Measurements from ENCODE around the gene AHRR. TPM values are rescaled to one million over a fixed set of nuclear protein-coding genes. Genes with fewer than 3 reads are reported as not detected.

The AHRR gene
- total RNA-seq, 1 donor from 2014 or later: 0.29 TPM

DNA sequence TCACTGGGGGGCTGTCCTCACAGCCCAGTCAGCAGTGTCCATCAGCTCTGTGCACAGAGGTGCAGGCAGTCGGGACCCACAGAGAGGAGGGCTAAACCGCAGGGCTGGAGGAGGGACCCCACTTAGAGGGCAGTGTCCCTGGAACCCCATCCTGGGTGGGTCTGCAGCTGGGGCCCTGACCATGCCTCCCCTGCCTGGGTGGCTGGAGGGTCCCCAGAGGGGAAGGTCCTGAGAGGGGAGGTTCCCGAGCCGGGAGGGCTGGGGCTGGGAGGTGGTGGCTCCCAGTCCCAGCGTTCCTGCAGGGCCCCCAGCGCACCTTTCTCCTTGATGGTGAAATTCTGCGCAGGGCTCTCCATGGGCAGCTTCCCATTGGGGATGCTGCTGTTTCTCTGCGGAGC, 154.2 kb downstream of the AHRR start:
- TF ChIP-seq, protein P1, sequence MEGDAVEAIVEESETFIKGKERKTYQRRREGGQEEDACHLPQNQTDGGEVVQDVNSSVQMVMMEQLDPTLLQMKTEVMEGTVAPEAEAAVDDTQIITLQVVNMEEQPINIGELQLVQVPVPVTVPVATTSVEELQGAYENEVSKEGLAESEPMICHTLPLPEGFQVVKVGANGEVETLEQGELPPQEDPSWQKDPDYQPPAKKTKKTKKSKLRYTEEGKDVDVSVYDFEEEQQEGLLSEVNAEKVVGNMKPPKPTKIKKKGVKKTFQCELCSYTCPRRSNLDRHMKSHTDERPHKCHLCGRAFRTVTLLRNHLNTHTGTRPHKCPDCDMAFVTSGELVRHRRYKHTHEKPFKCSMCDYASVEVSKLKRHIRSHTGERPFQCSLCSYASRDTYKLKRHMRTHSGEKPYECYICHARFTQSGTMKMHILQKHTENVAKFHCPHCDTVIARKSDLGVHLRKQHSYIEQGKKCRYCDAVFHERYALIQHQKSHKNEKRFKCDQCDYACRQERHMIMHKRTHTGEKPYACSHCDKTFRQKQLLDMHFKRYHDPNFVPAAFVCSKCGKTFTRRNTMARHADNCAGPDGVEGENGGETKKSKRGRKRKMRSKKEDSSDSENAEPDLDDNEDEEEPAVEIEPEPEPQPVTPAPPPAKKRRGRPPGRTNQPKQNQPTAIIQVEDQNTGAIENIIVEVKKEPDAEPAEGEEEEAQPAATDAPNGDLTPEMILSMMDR (conservative IDR thresholded peaks at IDR 0.05; ENCODE audit: low read depth, low read length): no peak
- H3K4me3 ChIP-seq (ENCODE audit: low read depth, low read length): no peak overlapping the region
- no peak for DNase-seq (ENCODE audit: low read depth)

- DNase-seq (ENCODE audit: low read depth): no peak
- no peak overlapping the region for H3K4me3 ChIP-seq (ENCODE audit: low read depth, low read length)
- TF ChIP-seq, protein P1 (conservative IDR thresholded peaks at IDR 0.05; ENCODE audit: low read depth, low read length): no peak
These were observed 154.7 kb downstream of the AHRR start for GRCh38 chr5:476102-476813.

DNA sequence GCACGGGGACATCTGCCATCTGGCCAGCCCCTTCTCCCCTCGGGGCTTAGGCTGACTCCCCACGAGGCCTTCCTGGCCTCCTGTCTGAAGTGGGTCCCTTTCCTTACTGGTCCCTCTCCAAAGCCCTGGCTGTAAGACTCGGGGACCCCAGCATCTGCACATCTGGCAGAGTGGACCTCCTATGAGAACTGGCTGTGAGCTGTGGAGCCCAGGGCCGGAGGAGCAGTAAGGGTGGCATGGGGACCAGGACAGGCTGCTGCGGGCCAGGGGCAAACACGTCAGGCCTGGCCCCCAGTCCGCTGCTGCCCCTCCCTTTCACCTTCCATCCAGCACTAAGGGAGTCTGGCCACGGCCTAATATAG, 155.3 kb downstream of the AHRR start:
- no peak overlapping the region for H3K4me3 ChIP-seq (ENCODE audit: low read depth, low read length)
- no peak for DNase-seq (ENCODE audit: low read depth)
- TF ChIP-seq, protein P1 (conservative IDR thresholded peaks at IDR 0.05; ENCODE audit: low read depth, low read length): no peak

GRCh38 chr5:477247-477646, 155.7 kb downstream of the AHRR start:
- TF ChIP-seq, protein P1 (conservative IDR thresholded peaks at IDR 0.05; ENCODE audit: low read depth, low read length): no peak
- H3K4me3 ChIP-seq (ENCODE audit: low read depth, low read length): no peak overlapping the region
- DNase-seq (ENCODE audit: low read depth): no peak

DNA sequence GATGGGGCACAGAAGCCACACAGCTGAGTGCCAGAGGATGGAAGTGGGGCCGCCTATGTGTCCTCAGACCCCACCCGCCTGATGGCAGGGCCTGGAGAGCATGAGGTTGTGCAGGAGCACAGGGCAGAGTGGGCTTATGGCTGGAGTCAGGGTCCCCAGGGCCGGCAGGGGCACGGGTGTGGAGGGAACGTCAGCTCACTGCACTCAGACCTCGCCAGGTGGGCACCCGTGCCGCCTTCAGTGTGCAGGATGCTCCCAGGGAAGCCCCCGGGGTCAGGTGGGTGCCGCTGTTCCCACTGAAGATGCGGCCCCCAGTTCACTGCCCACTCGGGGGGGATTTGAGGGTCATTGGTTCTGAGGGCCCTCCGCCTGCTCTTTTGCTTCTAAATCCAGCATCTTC, 156.4 kb downstream of the AHRR start:
- TF ChIP-seq, protein P1 (conservative IDR thresholded peaks at IDR 0.05; ENCODE audit: low read depth, low read length): no peak
- DNase-seq (ENCODE audit: low read depth): no peak
- no peak overlapping the region for H3K4me3 ChIP-seq (ENCODE audit: low read depth, low read length)

DNA sequence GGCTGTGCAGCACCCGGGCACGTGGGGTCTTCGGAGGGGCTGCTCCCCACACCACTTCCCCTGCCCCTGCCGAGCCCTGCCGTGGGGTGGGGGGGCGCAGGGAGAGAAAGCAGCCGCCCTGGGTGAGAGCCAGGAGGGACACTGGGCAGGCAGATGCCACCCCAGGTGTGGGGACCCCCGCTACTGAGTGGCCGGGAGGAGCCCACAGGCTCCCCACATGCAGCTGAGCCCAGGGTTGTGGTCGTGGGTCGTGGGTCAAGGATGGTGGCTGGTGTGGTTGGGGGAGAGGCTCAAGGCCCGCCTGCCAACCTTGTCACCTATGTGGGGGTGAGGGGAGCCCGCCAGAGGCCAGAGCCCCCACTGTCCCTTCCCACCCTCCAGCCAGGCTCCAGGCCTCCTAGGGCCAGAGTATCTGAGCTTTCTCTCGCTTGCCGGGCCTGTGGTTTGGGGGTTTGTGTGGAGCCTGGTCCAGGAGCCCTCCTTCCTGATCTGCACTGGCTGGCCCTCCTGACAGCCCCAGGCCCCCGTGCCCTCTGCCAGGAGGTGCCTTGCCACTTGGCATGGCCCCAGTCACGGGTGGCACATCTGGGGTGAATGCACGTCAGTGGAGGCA, 157.0 kb downstream of the AHRR start:
- H3K4me3 ChIP-seq (ENCODE audit: low read depth, low read length): no peak overlapping the region
- no peak for DNase-seq (ENCODE audit: low read depth)
- TF ChIP-seq, protein P1 (conservative IDR thresholded peaks at IDR 0.05; ENCODE audit: low read depth, low read length): no peak

All from epithelial cell of proximal tubule (primary cell).